Measurements from ENCODE around the gene TTC28.

Gene TTC28

DNA sequence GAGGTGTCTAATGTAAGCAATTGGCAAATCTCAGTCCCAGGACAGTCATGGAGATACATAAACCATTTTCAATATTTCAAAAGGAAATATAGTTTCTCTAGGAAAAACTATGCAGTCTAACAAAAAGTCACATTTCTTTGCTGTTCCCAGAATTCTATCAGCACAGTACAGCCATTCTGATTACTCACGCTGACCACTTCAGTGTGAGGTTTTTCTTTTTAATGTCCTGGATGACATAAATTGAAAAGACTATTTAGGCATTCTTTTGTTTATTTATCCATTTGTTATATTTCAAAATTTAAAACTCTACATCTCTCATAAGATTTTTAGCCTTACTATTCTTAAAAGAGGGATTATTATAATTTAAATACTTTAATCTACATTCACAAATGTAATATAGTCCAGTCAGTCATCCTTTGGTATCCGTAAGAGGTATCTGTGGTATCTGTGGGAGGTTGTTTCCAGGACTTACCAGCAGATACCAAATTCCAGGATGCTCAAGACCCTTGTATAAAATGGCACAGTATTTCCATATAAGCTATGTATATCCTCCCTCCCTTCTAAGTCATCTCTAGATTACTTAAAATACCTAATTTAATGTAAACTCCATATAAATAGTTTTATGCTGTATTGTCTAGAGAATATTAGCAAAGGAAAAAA is 429.5 kb downstream of the TTC28 start:
- DNase-seq = no peak

DNA sequence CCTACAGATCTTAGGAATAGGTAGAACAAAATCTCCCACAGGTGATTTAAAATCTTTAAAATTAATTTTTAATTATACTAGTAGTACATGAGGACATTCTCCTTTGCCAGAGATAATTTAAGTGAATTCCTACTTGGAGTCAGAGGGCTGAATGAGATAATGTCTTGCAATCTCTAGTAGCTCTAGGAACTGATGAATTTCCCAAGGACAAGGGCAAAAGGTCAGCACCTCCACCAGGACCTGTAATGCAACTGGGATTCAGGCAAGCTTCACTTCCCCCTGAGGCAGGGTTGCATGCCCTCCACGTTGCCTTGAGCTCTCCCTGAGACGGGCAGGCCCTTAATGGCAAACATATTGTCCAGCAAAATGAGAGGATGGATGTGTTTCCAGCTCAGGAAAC is 430.2 kb downstream of the TTC28 start:
- DNase-seq = no peak

- DNase-seq = no peak
Observed at GRCh38 chr22:28247667-28248363, 431.8 kb downstream of the TTC28 start.

DNA sequence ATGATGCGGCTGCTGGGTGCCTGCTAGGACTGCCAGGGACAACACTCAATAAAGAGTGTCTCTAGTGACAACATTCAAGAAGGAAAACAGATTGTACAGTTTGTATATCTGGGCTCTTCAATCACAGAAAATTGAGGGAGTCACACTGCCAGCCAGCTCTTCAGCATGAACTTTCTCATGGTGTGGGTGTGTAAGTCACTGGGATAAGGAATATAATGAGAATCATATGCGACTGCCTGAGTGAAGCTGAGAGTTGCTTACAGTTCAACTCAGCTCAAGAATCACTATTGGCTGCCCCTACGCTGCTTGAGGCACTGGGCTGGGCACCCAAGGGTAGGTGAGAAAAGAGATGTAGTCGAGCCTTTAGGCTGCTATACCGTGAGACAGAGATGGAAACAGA is 432.5 kb downstream of the TTC28 start:
- no peak for DNase-seq

GRCh38 chr22:28246397-28246796 is 433.2 kb downstream of the TTC28 start:
- no peak for DNase-seq

DNA sequence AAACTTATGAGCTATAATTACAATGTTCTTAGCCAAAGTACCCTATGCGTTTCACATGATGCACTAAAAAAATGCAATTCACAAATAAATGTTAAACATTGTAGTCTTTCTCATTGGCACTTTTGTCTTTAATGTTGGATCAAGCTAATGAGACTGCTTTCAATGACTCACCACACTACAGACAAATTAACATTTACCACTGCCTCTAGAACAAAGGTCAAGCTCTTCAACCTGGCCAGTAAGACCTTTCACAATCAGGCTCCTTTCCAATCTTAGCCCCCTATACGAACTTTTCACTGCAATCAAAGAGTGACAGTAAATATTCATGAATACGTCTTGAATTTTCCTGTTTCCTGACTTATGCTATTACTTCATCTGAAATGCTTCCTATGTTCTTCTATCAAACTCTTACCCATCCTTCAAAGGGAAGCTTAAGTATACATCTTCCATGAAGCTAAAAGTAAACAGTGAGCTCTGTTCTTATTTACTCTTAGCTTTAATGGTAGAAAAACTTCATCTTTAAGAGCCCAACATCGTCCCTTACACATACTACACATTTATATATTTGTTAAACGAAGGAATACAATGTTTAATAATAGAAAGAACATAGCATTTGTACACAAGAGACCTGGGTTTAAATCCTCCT is 433.9 kb downstream of the TTC28 start:
- DNase-seq = no peak

DNA sequence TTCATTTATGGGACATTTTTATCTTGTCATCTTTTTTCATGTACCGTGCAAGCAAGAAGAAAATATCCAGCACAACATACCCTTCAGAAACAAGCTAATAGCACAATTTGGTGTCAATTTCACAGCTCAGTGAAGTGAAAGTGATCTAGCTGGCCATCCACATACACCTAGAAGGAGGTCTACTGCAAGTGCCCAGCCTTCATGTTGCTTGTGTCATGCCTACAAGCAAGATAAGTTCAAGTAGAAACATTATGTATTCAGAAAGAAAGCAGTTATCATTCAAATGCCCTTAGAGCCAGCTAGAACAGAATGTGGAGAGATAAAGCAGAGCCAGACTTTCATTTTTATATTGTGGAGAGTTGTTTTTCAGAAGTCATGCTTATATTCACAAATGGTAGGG is 434.9 kb downstream of the TTC28 start:
- DNase-seq = no peak

- no peak for DNase-seq
Observed at GRCh38 chr22:28243539-28243938, 436.1 kb downstream of the TTC28 start.

- no peak for DNase-seq
Observed at GRCh38 chr22:28241656-28242290, 437.9 kb downstream of the TTC28 start.

DNA sequence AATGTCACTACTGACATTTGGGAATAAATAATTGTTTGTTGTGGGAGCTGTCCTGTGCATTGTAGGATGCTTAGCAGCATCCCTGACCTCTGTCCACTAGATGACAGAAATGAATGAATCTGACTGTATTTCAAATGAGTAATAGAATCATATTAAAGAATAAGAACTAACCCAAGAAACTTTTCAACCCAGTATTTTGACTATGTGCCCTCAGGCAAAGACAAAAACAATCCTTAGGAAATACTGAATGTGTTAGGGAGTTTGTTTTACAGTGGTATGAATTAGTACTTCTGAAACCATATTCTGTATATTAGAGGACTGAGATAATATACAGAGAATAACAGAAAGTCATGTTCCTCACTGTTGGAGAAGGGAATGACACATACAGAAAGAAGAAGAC is 439.7 kb downstream of the TTC28 start:
- no peak for DNase-seq

DNA sequence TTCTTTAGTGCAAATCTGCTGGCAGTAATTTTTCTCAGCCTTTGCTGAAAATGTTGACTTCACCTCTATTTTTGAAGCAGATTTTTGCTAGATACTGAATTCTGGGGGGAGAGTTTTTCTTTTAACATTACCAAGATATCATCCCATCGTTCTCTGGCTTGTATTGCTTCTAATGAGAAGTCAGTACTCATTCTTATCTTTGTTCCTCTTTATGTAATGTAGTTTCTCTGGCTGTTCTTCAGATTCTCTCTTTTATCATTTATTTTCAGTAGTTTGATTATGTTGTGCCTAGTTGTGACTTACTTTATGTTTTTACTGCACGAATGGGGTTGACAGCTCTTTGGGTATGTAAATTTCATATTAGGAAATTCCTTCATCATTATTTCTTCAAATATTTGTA is 441.9 kb downstream of the TTC28 start:
- no peak for DNase-seq

- DNase-seq = no peak
Observed at GRCh38 chr22:28237112-28237511, 442.5 kb downstream of the TTC28 start.

- no peak for DNase-seq
Observed at GRCh38 chr22:28232204-28232603, 447.4 kb downstream of the TTC28 start.

DNA sequence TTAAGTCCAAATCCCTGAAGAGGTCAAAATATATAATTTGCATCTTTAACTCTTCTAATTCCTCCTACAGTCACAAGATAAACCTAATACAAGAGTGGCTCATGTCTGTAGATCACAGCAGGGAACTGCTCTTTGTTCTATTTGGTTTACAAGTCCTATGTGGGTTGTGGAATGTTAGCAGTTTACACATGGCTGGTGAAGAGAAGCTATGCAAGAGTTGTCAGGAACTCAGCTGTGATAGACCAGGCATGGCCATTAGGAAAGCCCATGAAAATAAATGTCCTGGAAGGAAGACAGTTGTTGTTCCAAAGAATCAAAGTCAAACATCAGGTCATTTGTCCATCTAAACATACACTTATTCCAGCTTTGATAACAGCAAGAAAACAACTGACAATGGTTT is 448.2 kb downstream of the TTC28 start:
- DNase-seq = no peak

DNA sequence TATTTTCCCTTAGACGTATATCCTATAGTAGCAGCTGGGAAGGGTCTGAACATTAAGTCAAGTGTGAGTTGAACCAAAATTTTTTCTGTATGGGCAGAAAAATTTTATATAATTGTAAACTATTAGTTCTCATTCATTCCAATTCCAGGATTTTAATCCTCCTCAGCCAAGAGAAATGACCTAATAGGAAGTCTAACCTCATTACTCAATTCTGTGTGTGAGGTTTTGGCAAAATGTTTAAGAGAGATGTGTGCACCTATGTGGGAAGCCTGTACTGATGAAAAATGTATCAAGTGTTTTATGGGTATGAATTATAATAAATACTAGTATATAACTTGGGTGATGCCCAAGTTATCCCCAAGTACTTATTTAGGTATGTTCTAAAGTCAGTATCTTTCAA is 449.0 kb downstream of the TTC28 start:
- DNase-seq = no peak

- no peak for DNase-seq
Observed at GRCh38 chr22:28229566-28230485, 449.8 kb downstream of the TTC28 start.

- no peak for DNase-seq
Observed at GRCh38 chr22:28223826-28224225, 455.8 kb downstream of the TTC28 start.

DNA sequence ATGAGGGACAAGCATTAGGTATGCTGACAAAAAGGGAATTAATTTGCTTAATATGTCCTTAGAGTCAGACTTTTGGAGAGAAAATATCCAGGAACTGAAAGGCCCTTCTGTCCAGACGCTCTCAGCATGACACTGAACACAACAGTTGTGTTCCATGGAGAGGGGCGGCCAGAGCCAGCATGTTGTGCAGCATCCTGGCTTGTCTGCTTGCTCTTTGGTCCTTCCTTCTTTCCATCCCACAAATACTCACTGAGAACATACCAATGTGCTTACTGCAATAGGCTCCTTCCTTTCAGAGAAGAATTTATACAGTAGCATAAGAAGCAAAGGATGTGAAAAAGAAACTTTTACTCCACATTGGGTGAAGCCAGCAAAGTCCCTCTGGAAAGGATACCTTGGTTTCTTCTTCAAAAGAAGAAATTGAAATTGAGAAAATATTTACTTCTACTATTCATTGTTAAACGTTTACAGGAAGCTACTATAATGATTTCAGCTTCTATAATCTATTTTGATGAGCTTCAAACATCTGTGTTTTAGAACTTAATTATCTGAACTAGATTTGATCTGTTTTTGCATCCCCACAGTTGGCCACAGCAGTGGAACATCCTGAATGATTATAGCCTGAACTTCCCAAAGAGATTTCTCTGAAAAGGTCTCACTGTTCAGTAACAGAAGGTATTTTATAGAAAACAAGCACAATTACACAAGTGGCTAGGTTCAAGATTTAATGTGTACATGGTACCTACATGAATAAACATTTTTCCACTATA is 456.5 kb downstream of the TTC28 start:
- DNase-seq = no peak

- DNase-seq = no peak
Observed at GRCh38 chr22:28222571-28222970, 457.1 kb downstream of the TTC28 start.

DNA sequence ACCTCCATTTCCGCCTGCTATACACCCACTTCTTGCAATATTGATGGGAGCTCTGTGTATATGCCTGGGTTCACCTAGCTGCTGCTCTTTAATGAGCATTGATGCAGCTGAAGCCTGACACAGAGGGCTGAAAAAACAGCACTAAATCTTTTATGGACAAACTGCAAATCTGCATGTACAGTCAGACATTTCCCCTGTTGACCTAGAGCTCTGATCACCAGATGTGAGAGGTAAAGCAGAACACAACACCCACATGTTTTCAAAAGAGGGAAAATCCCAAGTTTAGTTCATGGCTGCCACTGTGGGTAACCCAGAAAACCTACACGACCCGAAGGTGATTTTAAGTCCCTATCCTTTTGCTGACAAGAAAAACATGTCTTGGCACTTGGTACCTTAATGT is 457.6 kb downstream of the TTC28 start:
- no peak for DNase-seq

DNA sequence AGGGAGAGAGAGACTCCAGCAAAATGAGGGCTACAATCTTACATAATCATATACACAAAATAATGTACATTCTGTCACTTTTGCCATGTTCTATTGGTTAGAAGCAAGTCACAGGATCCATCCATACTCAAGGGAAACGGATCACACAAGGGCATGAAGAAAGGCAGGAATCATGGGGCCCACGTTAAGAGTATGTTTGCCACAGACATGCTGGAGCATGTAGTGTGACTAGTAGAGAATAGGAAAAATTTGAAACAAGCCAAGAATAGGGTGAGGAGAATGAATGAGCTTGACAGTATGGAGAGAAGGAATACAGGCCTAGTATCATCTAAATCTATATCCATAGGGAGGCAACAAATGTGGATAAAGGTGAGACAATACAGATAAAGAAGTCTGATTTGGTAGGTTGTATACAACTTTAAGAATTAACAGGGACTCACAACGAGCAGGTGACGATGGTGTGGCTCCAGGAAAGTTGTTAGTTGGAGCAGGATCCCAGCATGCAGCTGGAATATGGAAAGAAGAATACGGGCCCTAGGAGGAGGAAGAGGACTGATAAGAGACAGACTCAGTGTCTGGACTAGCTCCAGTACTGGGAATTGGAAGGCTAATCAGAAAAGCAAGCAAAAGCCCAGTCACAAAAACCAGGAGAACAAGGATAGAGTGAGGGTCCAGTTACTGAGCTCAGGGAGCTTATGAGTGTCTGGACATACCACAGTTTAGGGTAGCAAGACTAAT is 458.8 kb downstream of the TTC28 start:
- DNase-seq = no peak
